CD4-positive, alpha-beta T cell treated with Interleukin-10 for 1 hour (primary cell): Measurements from ENCODE around the gene PAK1.
"Not testable (repeated sequence)": the region's sequence is repeated elsewhere in the genome, so short reads cannot be mapped to it uniquely, and the experiment has no call there.

Experiments
- DNase-seq: peaks from one replicate; pipeline ENCODE4 v3.0.0-alpha.2; 2020

PAK1 gene

GRCh38 chr11:77400775-77401449 lies 73.0 kb downstream of the PAK1 start:
- DNase-seq = no peak

GRCh38 chr11:77400271-77400670 lies 73.6 kb downstream of the PAK1 start:
- DNase-seq = no peak

GRCh38 chr11:77397631-77398030 lies 76.3 kb downstream of the PAK1 start:
- no peak for DNase-seq

GRCh38 chr11:77396911-77397310 lies 77.0 kb downstream of the PAK1 start:
- no peak for DNase-seq

GRCh38 chr11:77396305-77396704 lies 77.6 kb downstream of the PAK1 start:
- DNase-seq = no peak

- DNase-seq = no peak
These were observed 78.3 kb downstream of the PAK1 start for GRCh38 chr11:77395460-77396173.

- DNase-seq = no peak
These were observed 81.1 kb downstream of the PAK1 start for GRCh38 chr11:77392842-77393241.

GRCh38 chr11:77387701-77388100 lies 86.2 kb downstream of the PAK1 start:
- DNase-seq = no peak

- no peak for DNase-seq
These were observed 87.7 kb downstream of the PAK1 start for GRCh38 chr11:77386178-77386577.

GRCh38 chr11:77385255-77385771 lies 88.6 kb downstream of the PAK1 start:
- not testable (repeated sequence) for DNase-seq

- no peak for DNase-seq
These were observed 89.3 kb downstream of the PAK1 start for GRCh38 chr11:77384571-77384970.

- DNase-seq = not testable (repeated sequence)
These were observed 90.5 kb downstream of the PAK1 start for GRCh38 chr11:77383349-77383748.

GRCh38 chr11:77381729-77382665 lies 91.9 kb downstream of the PAK1 start:
- no peak for DNase-seq

- no peak for DNase-seq
These were observed 94.0 kb downstream of the PAK1 start for GRCh38 chr11:77379934-77380333.

- DNase-seq = no peak
These were observed 94.6 kb downstream of the PAK1 start for GRCh38 chr11:77379253-77379652.

- no peak for DNase-seq
These were observed 96.2 kb downstream of the PAK1 start for GRCh38 chr11:77377734-77378133.

- no peak for DNase-seq
These were observed 98.8 kb downstream of the PAK1 start for GRCh38 chr11:77375107-77375506.

GRCh38 chr11:77374611-77375031 lies 99.3 kb downstream of the PAK1 start:
- DNase-seq = no peak

GRCh38 chr11:77374108-77374507 lies 99.8 kb downstream of the PAK1 start:
- no peak for DNase-seq

GRCh38 chr11:77372726-77373125 lies 101.2 kb downstream of the PAK1 start:
- DNase-seq = no peak

- DNase-seq = no peak
These were observed 102.2 kb downstream of the PAK1 start for GRCh38 chr11:77371646-77372045.

GRCh38 chr11:77370217-77370616 lies 103.7 kb downstream of the PAK1 start:
- no peak for DNase-seq

GRCh38 chr11:77361184-77361583 lies 112.7 kb downstream of the PAK1 start:
- no peak for DNase-seq
